HG02981 (cell line): ENCODE results near the gene ULBP3.
"Not testable (repeated sequence)": the region's sequence is repeated elsewhere in the genome, so short reads cannot be mapped to it uniquely, and the experiment has no call there.

Experiments used
- ATAC-seq: cut with Tn5 transposase; IDR thresholded peaks from one replicate; pipeline ENCODE4 v1.9.1; 2021; ENCODE audit warnings: mild to moderate bottlenecking, moderate library complexity; ENCODE audit not compliant: unreplicated experiment

ULBP3 gene

GRCh38 chr6:150018846-150019580 is 49.9 kb downstream of the ULBP3 start:
- no peak for ATAC-seq

GRCh38 chr6:150017186-150017521 is 51.8 kb downstream of the ULBP3 start:
- not testable (repeated sequence) for ATAC-seq

- no peak for ATAC-seq
These were observed 52.4 kb downstream of the ULBP3 start for GRCh38 chr6:150016324-150017185.

GRCh38 chr6:150015281-150016001 is 53.5 kb downstream of the ULBP3 start:
- ATAC-seq = not testable (repeated sequence)

- not testable (repeated sequence) for ATAC-seq
These were observed 54.2 kb downstream of the ULBP3 start for GRCh38 chr6:150014623-150015280.

GRCh38 chr6:150013785-150014622 is 54.9 kb downstream of the ULBP3 start:
- ATAC-seq = not testable (repeated sequence)

GRCh38 chr6:150012846-150013784 is 55.8 kb downstream of the ULBP3 start:
- not testable (repeated sequence) for ATAC-seq
